GM19023 (cell line): ENCODE measurements around the gene PRM3.

Experiments used
- ATAC-seq: cut with Tn5 transposase; IDR thresholded peaks from one replicate; pipeline ENCODE4 v1.9.1; 2021; ENCODE audit warnings: mild to moderate bottlenecking, moderate library complexity; ENCODE audit not compliant: unreplicated experiment

PRM3 gene

DNA sequence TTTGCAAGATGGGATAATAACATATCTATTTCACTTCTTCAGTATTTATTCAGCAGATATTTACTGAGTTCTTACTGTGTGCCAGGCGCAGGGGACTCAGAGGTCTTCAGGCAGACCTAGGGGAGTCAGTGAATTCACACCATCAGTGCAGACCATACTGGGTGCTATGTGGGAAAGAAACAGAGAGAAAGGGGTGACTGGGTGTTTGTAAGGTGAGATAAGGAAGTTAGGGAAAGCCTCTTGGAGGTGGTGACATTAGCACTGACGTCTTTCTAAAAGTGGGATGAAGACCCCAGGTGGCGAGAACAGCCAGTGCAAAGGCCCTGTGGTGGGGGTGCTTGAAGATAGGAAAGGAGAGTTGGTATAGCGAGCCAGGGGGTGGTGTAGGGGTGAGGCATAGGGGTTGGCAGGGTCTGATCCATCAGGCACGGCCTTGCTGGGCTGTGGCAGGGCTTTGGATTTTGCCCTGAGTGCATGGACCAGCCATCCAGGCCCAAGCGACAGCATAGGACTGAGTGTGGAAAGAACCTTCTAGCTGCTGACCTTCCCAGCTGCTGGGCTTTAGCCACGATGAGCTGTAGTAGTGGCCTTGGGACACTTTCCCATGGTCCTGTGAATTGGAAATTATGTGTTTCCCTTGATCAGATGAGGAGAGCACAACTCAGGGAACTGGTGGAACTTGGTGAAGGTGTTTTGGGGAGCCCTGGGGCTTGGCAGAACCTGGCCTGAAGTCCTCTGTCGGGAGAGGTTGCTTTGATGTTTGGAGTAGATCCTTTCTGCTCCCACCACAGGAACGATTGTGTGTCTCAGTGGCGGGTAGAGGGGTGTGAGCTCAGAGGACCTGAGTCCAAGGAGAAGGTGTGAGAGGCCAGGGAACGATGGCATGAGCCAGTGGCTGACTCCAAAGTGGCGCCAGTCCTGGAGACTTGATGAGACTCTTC lies 13.5 kb downstream of the PRM3 start:
- ATAC-seq: no peak

DNA sequence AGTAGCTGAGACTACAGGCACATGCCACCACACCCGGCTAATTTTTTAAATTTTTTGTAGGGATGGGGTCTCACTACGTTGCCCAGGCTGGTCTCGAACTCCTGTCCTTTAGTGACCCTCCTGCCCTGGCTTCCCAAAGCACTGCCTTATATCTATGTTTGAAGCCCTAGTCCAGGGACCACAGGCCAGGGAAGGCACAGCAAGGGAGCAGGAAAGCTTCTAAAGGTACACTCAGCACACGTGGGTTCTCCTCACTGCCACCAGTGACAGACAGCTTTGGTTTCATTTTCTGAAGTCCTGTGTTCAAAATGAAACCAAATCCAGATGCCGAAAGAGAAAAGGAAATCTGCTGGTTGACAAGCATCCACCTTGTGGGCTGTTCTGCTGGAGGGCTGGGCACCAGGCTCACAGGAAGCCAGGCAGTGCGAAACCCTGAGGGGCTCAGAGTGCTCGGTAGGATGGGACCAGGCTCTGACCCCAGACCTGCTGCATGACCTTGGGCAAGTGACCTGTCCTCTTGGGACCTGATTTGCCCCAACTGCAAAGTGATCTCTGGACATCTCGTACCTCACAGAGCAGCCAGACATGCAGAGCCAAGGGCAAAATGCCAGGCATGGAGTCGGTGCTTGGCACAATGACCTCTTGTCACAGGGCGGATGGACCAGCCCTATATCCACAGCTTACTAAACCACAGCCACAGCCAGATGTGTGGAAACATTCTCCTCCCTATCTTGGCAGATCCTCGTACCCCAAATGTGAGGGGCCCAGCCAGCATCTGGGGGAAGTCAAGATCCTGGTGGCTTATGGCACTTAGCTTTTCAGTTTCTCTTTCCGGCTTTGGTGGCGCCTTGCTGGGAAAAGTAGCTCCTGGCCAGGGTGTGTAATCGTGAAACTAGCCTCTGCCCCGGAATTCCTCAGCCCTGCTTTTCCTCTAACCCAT lies 14.6 kb downstream of the PRM3 start:
- ATAC-seq: no peak

DNA sequence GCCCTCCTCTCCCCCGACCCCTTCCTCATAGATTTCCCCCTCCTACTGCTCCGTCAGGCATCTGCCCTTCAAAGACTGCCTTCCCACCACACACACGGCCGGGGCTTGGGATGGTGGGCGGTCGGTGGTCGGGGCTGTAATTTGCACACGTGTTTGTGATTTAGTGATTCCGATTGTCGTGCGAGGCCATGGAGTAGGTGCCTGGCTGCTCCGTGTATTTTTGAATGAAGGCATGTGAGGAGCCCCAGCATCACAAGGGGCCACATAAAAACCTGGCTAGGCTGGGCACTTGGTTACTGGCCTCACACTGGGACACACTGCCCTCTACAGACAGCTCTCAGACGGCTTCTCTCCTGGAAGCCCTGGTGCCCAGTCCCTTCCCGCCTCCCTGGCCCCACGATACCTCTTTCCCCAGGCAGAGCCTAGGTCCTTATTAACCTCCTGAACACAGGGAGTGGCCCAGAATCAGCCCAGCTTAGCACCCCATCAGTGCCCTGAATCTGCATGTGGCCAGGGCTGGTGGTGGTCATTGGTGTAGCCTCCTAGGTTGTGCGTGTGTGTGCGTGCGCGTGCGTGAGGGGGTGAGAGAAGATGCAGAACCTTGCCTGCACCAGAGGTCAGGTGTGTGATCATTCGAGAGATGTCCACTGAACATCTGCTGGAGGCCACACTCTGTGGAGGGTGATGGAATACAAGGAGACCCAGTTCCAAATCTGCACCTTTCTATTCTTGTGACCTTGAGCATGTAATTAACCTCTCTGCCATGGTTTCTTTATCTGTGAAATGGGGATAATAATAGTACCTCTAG lies 16.1 kb downstream of the PRM3 start:
- ATAC-seq: no peak

DNA sequence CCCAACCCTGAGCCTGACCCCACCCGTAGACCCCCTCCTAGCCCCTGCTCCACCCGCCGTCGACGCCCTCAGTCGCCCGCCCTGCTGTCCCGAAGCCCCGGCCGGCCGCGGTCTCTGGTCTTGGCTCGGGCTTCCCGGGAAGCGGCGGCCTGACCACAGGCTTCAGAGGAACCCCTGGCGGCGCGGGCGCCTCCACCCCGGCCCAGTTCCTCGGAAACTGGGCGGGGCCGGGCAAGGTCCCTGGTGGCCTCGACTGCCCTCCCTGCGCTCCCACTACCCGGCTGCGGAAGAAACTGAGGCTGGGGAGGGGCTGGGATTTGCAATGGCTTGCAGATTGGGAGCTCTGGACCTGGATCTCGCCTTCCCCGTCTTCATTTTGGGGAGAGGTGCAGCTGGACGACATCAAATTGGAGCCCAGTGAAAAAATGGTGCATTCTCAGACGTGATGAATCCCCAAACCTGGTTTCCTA lies 16.7 kb downstream of the PRM3 start:
- no peak for ATAC-seq

DNA sequence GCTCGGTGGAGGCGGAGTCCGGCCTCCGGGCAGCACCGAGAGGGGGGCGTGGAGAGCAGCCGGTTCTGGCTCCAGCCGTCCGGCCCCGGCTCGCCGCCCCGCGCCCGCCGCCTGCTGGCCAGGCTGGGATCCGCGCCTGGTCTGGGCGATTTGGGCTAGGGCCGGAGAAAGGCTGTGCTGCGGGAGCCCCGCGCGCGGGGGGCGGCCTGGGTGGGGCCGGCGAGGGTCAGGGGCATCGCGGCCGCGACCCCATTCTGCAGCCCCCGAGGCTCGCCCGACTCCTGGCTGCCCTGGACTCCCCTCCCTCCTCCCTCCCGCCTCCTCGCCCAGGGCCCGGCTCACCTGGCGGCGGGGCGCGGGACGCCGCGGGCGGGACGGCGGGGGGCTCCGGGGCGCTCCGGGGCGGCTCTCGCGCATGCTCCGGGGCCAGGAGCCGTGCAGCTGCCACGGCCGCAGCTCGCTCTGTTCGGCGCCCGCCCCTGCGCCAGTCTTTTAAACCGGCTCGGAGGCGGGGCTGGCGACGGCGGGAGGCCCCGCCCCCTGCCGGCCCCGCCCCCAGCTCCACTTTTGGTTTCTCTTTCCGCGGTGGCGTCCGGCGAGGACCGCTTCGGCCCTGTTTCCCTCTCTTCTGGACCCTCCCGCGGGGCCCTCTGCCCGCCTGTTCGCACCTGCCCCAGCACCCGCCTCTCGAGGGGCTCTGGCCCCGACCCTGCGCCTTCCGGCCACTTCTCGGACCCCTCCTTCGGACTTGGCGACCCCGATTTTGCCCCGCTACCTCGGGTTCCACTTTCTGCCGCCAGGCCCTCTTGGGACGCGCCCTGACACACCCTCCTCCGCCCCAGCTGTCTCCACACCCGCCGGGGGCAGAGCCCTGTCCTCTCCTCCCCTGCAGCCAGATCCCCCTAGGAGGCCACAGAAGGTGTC lies 17.4 kb downstream of the PRM3 start, which contains the start of gene SOCS1:
Gene SOCS1 (minus strand): TSS at position 468 of the 924 bp plus-strand sequence. CDS start 726 bp downstream, outside the sequence.
- peak; percentile 54 for ATAC-seq

DNA sequence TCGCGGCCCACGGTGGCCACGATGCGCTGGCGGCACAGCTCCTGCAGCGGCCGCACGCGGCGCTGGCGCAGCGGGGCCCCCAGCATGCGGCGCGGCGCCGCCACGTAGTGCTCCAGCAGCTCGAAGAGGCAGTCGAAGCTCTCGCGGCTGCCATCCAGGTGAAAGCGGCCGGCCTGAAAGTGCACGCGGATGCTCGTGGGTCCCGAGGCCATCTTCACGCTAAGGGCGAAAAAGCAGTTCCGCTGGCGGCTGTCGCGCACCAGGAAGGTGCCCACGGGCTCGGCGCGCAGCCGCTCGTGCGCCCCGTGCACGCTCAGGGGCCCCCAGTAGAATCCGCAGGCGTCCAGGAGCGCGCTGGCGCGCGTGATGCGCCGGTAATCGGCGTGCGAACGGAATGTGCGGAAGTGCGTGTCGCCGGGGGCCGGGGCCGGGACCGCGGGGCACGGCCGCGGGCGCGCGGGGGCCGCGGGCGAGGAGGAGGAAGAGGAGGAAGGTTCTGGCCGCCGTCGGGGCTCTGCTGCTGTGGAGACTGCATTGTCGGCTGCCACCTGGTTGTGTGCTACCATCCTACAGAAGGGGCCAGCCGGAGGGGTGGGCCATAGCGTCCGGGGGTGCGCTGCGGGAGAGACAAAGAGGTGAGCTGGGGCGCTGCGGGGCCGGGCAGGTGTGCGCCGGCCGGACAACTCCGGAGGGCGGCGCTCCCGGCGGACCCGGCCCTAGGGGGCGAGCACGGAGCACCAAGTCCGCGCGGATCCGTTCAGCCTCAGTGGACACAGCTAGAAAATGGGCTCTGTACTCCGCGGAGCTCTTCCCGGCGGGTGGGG lies 18.3 kb downstream of the PRM3 start:
- ATAC-seq: peak; percentile 1

DNA sequence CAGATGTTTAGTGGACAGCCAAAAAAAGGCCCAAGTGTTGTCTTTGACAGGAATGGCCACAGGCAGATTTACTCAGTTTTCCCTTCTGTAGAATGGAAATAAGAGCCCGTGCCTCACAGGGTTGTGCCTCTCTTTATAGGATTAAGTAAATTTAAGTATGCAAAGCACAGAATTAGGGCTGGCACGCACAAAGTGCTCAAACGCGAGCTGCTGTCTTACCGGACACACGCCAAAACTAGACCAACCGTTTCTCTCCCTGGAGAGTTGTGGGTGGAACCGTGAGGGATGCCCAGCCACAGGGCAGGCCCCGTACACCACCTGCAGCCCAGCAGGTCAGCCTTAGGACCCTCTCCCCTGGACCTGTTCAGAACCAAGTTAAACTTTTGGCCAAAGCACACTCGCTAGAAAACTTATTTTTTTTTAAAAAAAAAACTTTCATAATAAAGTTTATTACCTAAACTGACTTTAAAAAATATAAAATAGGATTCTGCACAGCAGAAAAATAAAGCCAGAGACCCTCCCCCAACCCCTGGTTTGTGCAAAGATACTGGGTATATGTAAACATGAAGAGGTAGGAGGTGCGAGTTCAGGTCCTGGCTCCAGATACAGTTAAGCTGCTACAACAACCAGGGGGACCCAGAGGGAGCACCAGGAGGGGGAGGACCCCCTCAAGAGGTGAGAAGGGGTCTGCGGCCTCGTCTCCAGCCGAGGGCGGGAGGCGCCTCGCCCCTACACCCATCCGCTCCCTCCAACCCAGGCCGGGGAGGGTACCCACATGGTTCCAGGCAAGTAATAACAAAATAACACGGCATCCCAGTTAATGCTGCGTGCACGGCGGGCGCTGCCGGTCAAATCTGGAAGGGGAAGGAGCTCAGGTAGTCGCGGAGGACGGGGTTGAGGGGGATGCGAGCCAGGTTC lies 19.2 kb downstream of the PRM3 start:
- no peak for ATAC-seq

DNA sequence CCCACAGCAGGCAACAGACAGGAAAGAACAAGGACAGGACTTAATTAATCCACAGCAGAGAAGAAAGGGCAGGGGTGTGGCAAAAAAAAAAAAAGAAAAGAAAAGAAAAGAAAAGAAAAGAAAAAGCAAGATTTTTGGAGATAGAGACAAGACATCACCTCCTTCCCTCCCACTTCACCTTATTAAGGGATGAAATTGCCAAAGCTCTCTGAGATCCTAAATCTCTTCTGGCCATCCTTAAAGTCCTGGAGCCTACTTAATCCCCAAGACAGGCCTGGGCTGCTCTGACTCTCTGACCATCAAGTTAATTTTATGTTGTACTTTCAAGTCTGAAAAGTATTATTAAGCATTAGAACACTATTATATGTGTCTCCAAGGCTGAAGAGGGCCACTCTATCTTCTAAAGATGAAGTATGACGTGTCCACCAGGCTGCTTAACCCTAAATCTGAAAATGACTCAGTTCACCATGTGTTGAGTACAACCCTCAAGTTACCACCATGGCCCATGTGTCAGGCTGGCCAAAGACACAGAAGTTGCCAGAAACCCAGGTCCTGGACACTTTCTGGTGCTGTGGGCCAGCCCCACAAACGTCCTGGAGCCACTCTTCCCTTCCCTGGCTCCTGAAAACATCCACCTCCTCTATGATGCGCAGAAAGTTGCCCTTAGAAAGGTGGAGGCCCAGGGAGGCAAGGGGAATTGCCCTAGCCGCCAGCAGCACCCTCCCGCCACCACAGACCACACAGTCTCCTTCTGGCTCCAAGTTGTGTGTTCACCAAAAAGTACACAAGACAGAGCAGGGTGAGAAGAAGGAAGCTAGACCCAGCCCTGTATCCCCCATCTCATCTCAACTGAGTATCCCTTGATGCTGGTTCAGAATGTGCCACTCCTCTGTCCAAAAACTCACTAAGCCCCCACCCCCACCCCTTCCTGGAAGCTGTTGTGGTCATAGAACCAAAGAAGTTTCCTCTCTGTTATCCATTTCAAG lies 20.1 kb downstream of the PRM3 start:
- no peak for ATAC-seq

DNA sequence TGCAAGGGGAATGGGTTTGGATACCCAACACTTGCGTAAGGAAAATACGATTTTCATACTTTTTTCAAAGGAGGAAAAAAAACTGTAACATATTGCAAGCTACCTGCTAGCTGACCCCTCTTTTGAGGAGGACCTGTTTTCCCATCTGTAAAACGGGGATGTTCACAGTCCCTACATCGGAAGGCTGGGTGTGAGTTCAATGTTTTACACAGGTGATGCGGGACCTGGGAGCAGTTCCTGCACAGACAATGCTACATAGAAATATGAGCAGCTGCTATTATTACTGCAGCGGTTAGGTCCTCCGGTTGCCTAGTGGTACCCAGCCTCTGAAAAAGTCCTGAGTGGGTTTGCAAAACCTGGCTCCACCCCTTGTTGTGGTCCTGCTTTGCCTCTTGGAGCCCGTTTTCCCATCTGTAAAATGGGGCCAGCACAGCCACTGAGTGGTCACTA lies 20.9 kb downstream of the PRM3 start:
- ATAC-seq: no peak

DNA sequence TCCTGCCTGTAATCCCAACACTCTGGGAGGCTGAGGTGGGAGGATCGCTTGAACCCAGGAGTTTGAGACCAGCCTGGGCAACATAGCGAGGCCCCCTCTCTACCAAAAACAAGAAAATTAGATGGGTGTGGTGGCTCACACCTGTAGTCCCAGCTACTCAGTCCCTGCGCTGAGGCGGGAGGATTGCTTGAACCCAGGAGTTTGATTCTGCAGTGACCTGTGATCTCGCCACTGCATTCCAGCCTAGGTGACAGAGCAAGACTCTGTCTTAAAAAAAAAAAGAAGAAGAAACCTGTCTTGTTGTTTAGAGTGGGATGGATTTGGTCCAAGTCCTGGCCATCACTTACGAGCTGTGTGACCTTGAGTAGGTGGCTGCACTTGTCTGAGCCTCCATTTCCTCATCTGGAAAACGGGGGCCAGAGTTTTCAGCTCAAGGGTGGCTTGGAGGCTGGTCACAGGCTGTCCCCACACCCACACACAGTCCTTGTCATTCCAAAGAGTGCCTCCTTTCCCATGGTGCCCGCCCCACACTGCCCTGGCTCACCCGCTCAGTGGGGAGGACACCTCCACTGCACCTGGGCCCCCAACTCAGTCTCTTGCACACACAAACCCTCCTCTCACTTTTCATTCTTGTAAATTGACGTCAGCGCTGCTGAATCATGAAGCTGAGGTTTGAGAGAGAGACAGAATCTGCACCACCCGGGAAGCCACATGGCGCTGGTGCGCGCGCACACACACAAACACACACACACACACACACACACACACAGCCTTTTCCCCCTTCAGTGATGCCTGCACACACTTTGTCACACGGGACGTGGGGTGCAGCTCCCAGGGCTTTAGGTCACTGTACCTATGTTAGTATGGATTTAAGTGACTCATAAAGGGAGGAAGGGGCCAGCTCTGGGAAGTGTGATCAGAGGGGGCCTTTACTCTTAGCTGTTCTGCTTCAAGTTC lies 21.6 kb downstream of the PRM3 start:
- ATAC-seq: no peak

DNA sequence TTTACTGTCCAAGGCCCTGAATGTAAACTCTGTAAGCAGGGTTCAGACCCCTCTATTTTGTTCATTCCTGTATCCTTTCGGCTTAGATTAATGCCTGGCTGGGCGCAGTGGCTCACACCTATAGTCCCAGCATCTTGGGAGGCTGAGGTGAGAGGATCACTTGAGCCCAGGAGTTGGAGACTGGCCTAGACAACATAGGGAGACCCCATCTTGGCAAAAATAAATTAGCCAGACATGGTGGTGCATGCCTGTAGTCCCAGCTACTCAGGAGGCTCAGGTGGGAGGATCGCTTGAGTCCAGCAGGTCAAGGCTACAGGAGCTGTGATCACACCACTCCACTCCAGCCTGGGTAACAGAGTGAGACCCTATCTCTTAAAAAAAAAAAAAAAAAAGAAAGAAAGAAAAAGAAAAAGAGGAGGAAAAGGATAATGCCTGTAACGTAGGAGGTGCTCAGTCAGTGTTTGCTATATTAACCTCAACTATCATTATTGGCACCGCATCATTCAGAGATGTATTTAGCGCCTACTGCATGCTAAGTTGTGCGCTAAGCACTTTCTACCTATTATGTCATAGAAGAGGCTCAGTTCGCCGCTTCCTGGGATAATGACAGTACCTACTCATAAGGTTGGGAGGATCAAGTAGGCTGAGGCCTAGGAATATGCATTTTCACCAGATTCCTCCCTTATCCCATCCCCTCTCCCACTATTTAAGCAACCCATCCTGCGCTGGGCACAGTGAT lies 22.5 kb downstream of the PRM3 start:
- ATAC-seq: no peak

DNA sequence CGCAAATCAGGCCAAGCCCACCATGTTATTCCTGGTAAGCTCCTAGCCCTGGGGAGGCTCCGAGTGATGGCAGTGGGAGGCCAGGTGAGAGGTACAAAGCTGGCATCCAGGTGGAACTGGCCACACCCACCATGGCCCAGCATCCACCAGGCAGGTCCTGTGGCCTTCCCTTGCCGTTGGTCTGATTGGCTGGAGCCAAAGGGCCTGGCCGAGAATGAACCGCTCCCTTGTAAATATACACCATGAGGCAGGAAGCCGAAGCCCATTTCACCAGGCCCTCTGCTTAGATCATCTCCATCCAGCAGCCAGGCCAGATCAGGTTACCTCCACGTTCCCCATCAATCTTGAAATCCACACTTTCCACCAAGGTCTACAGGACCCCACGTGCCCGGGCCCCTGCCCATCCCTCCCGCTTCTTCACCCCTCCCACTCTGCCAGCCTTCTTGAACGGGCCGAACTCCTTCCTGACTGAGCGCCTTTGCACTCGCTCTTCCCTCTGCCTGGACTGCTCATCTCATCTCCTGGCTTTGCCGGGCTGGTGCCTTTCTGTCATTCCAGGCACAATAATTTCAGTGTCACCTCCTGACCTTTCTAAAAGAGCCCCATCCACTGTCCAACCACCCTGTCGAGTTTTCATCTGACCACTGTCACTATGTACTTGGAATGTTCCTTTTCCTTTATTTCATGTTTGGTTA lies 23.2 kb downstream of the PRM3 start:
- ATAC-seq: no peak

DNA sequence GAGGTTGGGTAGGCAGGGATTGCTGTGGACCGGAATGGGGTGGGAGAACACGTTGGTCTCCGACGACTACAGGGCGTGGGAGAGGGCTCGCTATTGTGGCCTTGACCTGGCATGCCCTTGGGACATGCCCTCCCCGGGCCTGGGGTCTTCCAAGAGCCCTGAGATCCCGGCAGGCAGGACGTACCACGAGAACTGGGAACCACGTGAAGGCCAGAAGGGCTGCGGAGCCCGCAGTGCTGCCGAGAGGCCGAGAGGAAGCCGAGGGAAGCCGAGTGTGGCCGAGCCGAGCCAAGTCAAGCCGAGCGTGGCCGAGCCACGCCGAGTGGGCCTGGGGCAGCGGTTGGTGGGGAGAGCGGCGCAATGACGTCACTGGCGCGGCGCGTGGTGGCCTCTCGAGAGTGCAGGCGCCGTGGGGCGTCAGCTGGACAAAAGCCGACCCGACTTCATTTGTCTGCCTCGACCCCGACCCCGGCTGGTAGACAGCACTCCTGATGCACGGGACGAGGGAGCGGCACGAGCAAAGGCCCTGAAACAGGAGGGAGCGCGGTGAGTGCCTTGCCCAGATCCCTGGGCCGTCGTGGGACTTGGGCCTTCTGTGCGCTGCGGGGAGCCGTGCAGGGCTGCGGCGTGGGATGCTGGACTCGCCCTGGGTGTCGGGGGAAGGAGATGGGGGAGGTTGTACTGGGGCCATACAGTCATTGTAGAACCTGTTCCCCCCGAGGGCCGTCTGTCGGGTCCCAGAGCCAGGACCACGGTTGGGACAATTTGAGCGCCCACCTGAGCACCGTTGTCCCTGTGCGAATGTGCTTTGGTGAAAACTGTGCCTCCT lies 24.0 kb downstream of the PRM3 start:
- ATAC-seq: no peak
